Adrenal gland (tissue), 12 donors: ENCODE results near the gene RGMB. TPM values are rescaled to one million over a fixed set of nuclear protein-coding genes. Genes with fewer than 3 reads are reported as not detected.

Experiments used
- DNase-seq, 7 donors: peaks; one replicate each; pipeline ENCODE4 v3.0.0-alpha.2; 2019 to 2020
- H3K27ac ChIP-seq, 5 donors: fragments of 200-600 bp; sonication (generic) in 4 of 5; 1 replicate in 3 of 5; 2 replicates in 2 of 5; pipeline versions ENCODE4 v1.5.1 to v1.8.0; 2016 to 2020; ENCODE audit warnings: mild to moderate bottlenecking in 1 of 5
- H3K27me3 ChIP-seq: fragments of 200-600 bp; 2 replicates; pipeline ENCODE4 v1.8.0; 2021
- H3K36me3 ChIP-seq, 2 donors: fragments of 200-600 bp; replicated peaks in 1 of 2; 1 replicate in 1 of 2; 2 replicates in 1 of 2; pipeline versions ENCODE4 v1.5.1 to v1.8.0; 2018 to 2022
- H3K4me1 ChIP-seq, 2 donors: fragments of 200-600 bp; replicated peaks in 1 of 2; 1 replicate in 1 of 2; 2 replicates in 1 of 2; pipeline versions ENCODE4 v1.5.1 to v1.8.0; 2018 to 2021
- H3K4me3 ChIP-seq, 4 donors: fragments of 200-600 bp; sonication (generic) in 3 of 4; one replicate each; pipeline ENCODE4 v1.5.1; 2016 to 2018
- H3K9me3 ChIP-seq, 3 donors: fragments of 200-600 bp; sonication (generic) in 1 of 3; replicated peaks in 1 of 3; 1 replicate in 2 of 3; 2 replicates in 1 of 3; pipeline versions ENCODE4 v1.5.1 to v1.8.0; 2016 to 2021
- CTCF ChIP-seq, 6 experiments: fragments of 450-650 bp in 4 of 6; fragments of 200-600 bp in 2 of 6; sonication (generic) in 1 of 6; IDR thresholded peaks; 1 replicate in 5 of 6; 2 replicates in 1 of 6; pipeline versions ENCODE4 v1.5.1 to v1.8.0; 2016 to 2021; ENCODE audit warnings: antibody characterized with exemption in 6 of 6, mild to moderate bottlenecking in 2 of 6, moderate library complexity in 1 of 6
- POLR2A ChIP-seq, 2 donors: fragments of 450-650 bp; IDR thresholded peaks; one replicate each; pipeline ENCODE4 v1.6.1; 2017; ENCODE audit warnings: antibody characterized with exemption in 2 of 2, mild to moderate bottlenecking in 2 of 2, moderate library complexity in 1 of 2
- WGBS, 4 donors: extraction: QIAGEN DNeasy Blood & Tissue Kit in 2 of 4; methylation state at CpG; one replicate each; pipeline versions ENCODE4 v1.1.5 to v1.1.7; 2013 to 2017; 5-methylcytosine and 5-hydroxymethylcytosine counted together
- intact Hi-C, 2 donors: fragments of 100-400 bp; cut with DNase I; formaldehyde crosslinking; loops; one replicate each; pipeline versions ENCODE4 v1.14.1 to v1.15.0; 2022 to 2023
- polyA plus RNA-seq, 3 donors: library from polyadenylated mRNA; stranded (reverse); fragments of 200-250 nt in 2 of 3; fragments of 350-450 nt in 1 of 3; fragmentation: Illumina TruSeq in 1 of 3; extraction: RNeasy Lipid Tissue Mini Kit (QIAGEN cat#74804) in 1 of 3; gene quantifications; one replicate each; pipeline ENCODE4 v1.2.3, GENCODE V29; 2013 to 2014
- total RNA-seq, 9 donors: library from RNA; depleted of rRNA in 4 of 9; stranded (reverse); fragments of >200 nt in 4 of 9; fragments of 120-200 nt in 1 of 9; fragmentation: NEBNext Ultra II Directional in 1 of 9; extraction: Animal tissue kit (Norgen Biotek cat#: 25700) in 1 of 9; gene quantifications; one replicate each; pipeline versions ENCODE4 v1.1.0 to v1.2.4, GENCODE V29; 2013 to 2023
- donor health status: healthy with polysubstance abuse.
- donor health status: Bipolar disorder and iron deficiency.
- donor health status: DM: yes; HTN: yes; CAD: no.
- donor health status: DM: no; HTN: no; CAD: no.
- donor health status: DM: no; HTN: no; CAD: no.
- donor health status: DM: yes; HTN: yes; CAD: no.

The RGMB gene
- total and polyA plus RNA-seq, 12 donors: 1.0 to 14.4 (median 9.6) TPM

- 84 to 91% (median 88%) methylated on average over 4 to 5 of the region's 5 CpGs for WGBS, 4 donors
- H3K4me1 ChIP-seq: peaks cover 0 to 17% of the 10 kb centered on the region in 2 donors
Measured at GRCh38 chr5:98787131-98787719, 13.8 kb downstream of the RGMB start.

GRCh38 chr5:98789029-98789428, 15.6 kb downstream of the RGMB start:
- no peak overlapping the region for H3K27ac ChIP-seq
- H3K27me3 ChIP-seq: no peaks in the 10 kb centered on the region
- no peaks in the 10 kb centered on the region for H3K9me3 ChIP-seq
- peaks cover 0 to 17% of the 10 kb centered on the region in 2 donors for H3K4me1 ChIP-seq
- no peak for DNase-seq
- intact Hi-C loops: no loop called here
- peaks cover 0 to 7% of the 10 kb centered on the region in 2 donors for H3K36me3 ChIP-seq
- TF ChIP-seq CTCF (IDR thresholded peaks at IDR 0.05) (no peak), POLR2A (IDR thresholded peaks at IDR 0.05) (no peak)
- H3K4me3 ChIP-seq: no peak overlapping the region
- 94 to 96% (median 94%) methylated on average over 3 of the region's 3 CpGs for WGBS, 4 donors

More at GRCh38 chr5:98787131-98787719, 13.8 kb downstream of the RGMB start:
- H3K4me3 ChIP-seq: no peak overlapping the region
- H3K27ac ChIP-seq: no peak overlapping the region
- no peak for TF ChIP-seq POLR2A (IDR thresholded peaks at IDR 0.05)
- TF ChIP-seq CTCF (IDR thresholded peaks at IDR 0.05): no peak
- no peaks in the 10 kb centered on the region for H3K9me3 ChIP-seq
- intact Hi-C loops: no loop called here
- no peaks in the 10 kb centered on the region for H3K36me3 ChIP-seq
- no peak for DNase-seq
- H3K27me3 ChIP-seq: no peaks in the 10 kb centered on the region

GRCh38 chr5:98791001-98791519, 17.6 kb downstream of the RGMB start:
- no peak for DNase-seq
- H3K4me1 ChIP-seq: peaks cover 0 to 14% of the 10 kb centered on the region in 2 donors
- H3K27ac ChIP-seq: no peak overlapping the region
- no peaks in the 10 kb centered on the region for H3K27me3 ChIP-seq
- no peaks in the 10 kb centered on the region for H3K9me3 ChIP-seq
- TF ChIP-seq CTCF (IDR thresholded peaks at IDR 0.05) (no peak), POLR2A (IDR thresholded peaks at IDR 0.05) (no peak)
- no peak overlapping the region for H3K4me3 ChIP-seq
- intact Hi-C loops: no loop called here
- WGBS, 4 donors: 80 to 90% (median 89%) methylated on average over 7 of the region's 7 CpGs
- H3K36me3 ChIP-seq: peaks cover 0 to 7% of the 10 kb centered on the region in 2 donors

- H3K9me3 ChIP-seq: no peaks in the 10 kb centered on the region
- no peak for DNase-seq
- no peaks in the 10 kb centered on the region for H3K27me3 ChIP-seq
- WGBS, 4 donors: 49 to 65% (median 62%) methylated on average over 6 to 7 of the region's 7 CpGs
- peaks cover 0 to 4% of the 10 kb centered on the region in 2 donors for H3K4me1 ChIP-seq
- H3K36me3 ChIP-seq: peaks cover 0 to 7% of the 10 kb centered on the region in 2 donors
- no peak overlapping the region for H3K27ac ChIP-seq
- intact Hi-C loops: no loop called here
- TF ChIP-seq CTCF (IDR thresholded peaks at IDR 0.05) (no peak), POLR2A (IDR thresholded peaks at IDR 0.05) (no peak)
- H3K4me3 ChIP-seq: no peak overlapping the region
Measured at GRCh38 chr5:98791898-98792580, 18.6 kb downstream of the RGMB start.
